HG03066 (cell line): ENCODE results near the gene ACIN1.
A peak's percentile ranks its signal among the peaks of the same experiment; 100 is the strongest.

Source experiments
- ATAC-seq: cut with Tn5 transposase; IDR thresholded peaks from one replicate; pipeline ENCODE4 v1.9.1; 2021; ENCODE audit warnings: low read depth; ENCODE audit not compliant: unreplicated experiment

The ACIN1 gene

DNA sequence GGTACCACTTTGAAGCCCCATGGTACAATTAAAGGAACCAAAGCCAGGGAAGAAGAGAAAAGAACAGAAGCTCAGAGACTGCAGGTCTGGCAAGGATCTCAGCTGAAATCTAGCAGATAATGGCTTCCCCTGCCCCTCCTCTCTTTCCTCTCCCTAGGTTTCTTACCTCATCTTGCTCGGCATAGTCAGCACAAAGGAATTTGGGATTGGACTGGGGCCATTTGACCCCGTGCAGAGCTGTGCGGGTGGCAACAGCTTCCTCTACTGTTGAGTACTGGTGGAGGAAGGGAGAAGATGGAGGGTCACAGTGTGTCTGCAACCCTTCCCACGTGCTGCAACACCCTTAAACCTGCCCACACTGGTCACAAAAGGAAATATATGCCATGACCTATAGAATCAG is 32.9 kb downstream of the ACIN1 start:
- ATAC-seq, result no peak

DNA sequence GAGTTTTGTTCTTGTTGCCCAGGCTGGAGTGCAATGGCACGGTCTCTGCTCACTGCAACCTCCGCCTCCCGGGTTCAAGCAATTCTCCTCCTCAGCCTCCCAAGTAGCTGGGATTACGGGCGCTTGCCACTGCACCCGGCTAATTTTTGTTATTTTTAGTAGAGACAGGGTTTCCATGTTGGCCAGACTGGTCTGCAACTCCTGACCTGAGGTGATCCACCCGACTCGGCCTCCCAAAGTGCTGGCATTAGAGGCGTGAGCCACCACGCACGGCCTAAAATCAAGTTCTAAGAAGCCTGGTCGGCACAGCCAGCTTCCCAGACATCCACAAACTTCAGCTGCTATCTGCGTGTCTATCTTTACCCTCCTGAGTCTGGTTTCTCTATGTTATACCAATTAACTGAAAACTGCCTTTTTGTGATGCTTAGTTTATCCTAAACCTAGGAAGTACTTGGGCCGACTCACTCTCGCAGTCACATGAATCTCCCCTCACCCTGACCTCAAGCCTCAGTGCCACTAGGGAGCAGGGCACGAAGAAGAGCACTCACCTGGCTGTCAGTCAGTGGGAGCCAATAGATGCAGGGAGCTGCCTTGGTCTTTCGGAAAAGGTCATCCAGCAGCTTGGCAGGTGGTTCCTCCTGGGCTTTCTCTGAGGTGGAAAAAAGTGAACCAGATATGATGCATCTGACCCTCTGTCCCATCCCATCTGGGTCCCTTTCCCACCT is 34.2 kb downstream of the ACIN1 start:
- ATAC-seq, result no peak

DNA sequence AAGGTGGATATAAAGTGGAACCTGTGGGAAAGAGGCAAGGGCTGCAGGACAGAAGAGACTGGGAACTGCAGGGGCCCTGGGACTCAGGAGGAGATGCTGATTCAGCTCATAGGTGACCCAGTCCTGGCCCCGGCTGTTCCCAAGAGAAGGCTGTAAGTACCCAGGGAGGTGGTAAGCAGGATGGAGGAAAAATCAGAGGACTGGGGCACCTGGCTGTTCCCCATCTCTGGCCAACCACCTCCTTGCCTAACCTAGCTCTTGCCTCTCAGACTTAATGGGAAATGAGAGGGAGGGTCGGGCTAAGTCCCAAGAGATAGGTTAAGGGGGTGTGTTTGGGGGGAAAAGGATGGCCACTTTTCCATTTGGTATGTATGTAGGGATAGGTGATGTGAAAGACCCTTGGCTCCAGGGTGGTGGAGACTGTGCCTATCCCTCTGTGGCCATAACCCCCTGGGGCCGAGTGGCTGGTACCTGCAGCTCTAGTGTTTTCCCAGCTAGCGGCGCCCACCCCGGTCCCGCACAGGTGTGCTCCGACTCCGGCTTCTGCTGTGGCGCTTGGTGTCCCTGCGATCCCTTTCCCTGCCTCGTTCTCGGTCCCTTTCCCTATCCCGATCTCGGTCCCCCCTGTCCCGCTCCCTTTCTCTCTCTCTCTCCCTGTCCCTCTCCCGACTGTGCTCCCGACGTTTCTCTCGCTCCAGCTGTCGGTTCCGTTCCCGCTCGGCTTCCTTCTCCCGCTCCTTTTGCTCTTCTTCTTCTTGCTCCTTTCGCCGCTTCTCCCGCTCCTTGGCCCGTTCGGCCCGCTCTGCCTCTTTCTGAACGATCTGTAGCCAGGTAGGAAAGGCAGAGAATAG is 36.1 kb downstream of the ACIN1 start:
- no peak for ATAC-seq

GRCh38 chr14:23057757-23058653 is 36.9 kb downstream of the ACIN1 start:
- ATAC-seq, result peak; percentile 56

GRCh38 chr14:23056956-23057756 is 37.8 kb downstream of the ACIN1 start, which contains the start of gene CDH24:
TSS of gene CDH24 (minus strand) at chr14:23057520. CDS start at chr14:23055733, 1,787 bp downstream.
- peak; percentile 68 for ATAC-seq

- peak; percentile 43 for ATAC-seq
Measured at GRCh38 chr14:23056145-23056955, 38.6 kb downstream of the ACIN1 start.

- no peak for ATAC-seq
Measured at GRCh38 chr14:23055621-23056144, 39.3 kb downstream of the ACIN1 start.

- no peak for ATAC-seq
Measured at GRCh38 chr14:23055147-23055550, 39.8 kb downstream of the ACIN1 start.

DNA sequence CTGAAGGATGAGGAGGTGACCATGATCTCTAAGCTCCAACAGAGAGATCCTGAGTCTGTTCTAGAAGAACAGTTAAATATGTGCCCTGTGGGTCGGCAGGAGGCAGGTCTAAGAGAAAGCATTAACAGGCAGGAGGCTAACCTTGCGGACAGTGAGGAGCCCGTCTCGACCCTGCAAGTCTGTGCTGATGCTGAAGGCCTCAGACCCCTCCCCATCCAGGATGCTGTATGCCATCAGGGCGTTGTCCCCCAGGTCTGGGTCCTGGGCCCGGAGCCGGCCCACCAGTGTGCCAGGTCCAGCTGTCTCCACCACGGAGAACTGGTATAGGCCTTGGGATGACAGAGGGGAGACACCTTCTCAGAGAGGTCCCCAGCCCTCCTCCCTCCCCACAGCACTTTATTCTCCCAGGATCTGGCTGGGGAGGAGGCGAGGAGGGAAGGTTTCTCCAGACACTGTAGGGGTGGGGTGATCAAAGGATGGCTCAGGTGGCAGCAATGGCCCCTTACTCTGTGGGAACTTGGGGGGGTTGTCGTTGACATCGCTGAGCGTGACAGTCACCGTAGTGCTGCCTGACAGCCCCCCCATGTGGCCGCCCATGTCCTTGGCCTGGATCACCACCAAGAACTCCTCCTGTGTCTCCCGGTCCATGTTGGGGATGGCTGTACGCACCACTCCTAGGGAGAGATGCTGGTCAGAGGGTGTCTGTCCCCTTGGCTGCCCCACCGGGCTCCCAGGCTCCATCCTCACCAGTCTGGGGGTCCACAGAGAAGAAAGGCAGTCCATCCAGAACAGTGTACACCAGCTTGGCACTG is 40.7 kb downstream of the ACIN1 start:
- no peak for ATAC-seq

DNA sequence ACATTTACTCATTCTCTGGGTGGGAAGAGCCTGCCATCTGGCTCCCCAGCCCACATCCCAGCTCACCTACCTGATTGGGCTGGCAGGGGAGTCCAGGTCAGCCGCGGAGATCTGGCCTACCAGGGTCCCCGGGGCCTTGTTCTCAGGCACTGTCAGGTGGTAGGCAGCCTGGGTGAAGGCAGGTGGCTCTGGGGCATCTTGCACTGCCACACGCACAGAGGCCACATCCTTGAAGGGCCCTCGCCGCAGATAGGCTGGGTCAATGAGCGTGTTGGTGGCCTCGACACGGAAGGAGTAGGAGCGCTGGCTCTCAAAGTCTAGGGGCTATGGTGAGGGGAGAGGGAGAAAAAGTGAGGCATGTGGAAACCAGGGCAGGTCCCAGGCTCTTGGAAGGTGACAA is 41.5 kb downstream of the ACIN1 start:
- no peak for ATAC-seq

- ATAC-seq, result no peak
Measured at GRCh38 chr14:23052671-23053070, 42.3 kb downstream of the ACIN1 start.

DNA sequence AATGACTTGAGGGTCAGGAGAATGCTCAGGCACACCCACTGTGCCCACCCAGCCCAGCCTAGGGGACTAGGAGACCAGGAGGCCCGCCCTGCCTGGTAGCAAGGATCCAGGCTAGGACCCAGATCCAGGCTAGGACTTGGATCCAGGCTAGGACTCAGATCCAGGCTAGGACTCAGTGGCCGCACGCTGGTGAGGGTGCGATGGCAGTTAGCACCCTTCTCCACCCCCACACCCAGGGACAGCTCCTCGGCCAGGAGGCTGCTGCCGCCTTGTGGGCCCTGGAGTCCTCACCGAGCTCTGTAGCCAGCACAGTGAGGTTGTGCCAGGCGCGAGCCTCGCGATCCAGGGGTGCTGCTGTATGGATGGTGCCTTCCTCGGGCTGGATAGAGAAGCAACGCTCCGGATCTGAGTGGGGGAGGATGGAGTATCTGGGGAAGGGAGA is 42.7 kb downstream of the ACIN1 start:
- no peak for ATAC-seq

GRCh38 chr14:23051141-23052057 is 43.5 kb downstream of the ACIN1 start:
- no peak for ATAC-seq

- no peak for ATAC-seq
Measured at GRCh38 chr14:23049011-23049410, 45.9 kb downstream of the ACIN1 start.

DNA sequence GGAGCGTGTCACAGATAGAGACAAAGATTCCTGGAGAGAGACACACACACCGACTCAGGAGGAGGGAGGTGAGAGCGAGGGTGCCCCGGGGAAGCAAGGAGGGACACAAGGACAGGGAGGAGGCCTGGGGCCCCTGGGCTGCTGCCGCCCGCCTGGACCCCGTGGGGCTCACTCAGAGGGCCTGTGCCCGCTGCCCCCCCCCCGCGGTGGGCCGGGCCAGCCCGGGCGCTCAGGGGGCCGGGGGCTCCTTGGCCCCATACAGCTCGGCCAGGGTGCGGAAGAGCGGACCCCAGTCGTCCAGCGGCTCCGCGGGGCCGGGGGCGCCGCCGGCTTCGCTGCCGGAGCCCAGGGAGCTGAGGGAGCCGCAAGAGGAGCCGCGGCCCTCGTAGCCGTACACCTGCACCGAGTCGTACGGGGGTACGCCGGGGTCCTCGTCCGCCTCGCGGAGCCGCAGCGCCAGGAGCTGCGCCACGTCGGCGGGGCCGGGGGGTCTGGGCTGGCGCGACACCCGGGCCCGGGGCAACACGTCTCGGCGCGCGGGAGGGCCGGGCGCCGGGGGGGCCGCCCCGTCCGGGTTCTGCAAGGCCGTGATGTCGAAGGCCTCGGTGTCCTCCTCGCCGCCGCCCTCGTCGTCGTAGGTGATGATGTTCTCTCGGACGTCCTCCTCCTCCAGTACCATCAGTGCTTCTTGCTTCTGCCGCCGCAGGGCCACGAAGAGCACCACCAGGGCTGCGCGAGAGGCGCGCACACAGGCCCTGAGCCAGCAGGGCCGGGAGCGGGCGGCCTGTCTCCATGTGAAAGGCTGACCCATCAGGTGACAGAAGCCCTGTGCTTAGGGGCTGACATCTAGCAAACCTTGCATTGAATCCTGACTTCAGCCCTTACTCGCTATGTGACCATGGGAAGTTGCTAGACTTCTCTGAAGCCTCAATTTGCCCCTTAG is 46.9 kb downstream of the ACIN1 start:
- no peak for ATAC-seq
